RWPE1 (cell line): ENCODE data around the gene SRSF4.

Source experiments
- CTCF ChIA-PET: fragments of 350-600 bp; sonication (Branson Sonifier 250); formaldehyde crosslinking; extraction: SDS; loops from one replicate; lab custom pipeline; 2021; lab: Yijun Ruan, JAX
- POLR2A ChIA-PET: fragments of 400-600 bp; formaldehyde crosslinking; extraction: SDS; loops from one replicate; lab custom pipeline; 2020; ENCODE audit warnings: antibody characterized with exemption; ENCODE audit not compliant: low non-redundant PET; lab: Yijun Ruan, JAX
- DNase-seq: peaks from one replicate; pipeline ENCODE4 v3.0.0; 2012; ENCODE audit warnings: low spot score
- H3K27ac ChIP-seq: fragments of 450-650 bp; 2 replicates; pipeline ENCODE4 v1.5.1; 2017
- TF ChIP-seq, protein P1 (sequence below): fragments of 450-650 bp; conservative IDR thresholded peaks from 2 replicates; pipeline ENCODE4 v1.5.1; 2017; ENCODE audit warnings: low read depth, mild to moderate bottlenecking

Gene SRSF4

GRCh38 chr1:29121516-29121935 is 60.2 kb downstream of the SRSF4 start:
- TF ChIP-seq, protein P1, sequence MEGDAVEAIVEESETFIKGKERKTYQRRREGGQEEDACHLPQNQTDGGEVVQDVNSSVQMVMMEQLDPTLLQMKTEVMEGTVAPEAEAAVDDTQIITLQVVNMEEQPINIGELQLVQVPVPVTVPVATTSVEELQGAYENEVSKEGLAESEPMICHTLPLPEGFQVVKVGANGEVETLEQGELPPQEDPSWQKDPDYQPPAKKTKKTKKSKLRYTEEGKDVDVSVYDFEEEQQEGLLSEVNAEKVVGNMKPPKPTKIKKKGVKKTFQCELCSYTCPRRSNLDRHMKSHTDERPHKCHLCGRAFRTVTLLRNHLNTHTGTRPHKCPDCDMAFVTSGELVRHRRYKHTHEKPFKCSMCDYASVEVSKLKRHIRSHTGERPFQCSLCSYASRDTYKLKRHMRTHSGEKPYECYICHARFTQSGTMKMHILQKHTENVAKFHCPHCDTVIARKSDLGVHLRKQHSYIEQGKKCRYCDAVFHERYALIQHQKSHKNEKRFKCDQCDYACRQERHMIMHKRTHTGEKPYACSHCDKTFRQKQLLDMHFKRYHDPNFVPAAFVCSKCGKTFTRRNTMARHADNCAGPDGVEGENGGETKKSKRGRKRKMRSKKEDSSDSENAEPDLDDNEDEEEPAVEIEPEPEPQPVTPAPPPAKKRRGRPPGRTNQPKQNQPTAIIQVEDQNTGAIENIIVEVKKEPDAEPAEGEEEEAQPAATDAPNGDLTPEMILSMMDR = no peak
- CTCF ChIA-PET = interaction anchor here (0.6 to 1.2 kb wide), 3 partner anchors 12 to 337 kb away, joined by 3 to 6 read pairs (median 3); no protein-coding TSS in a partner anchor
- H3K27ac ChIP-seq = no peak overlapping the region
- no peak for DNase-seq
- POLR2A ChIA-PET = interaction anchor here (0.5 to 0.7 kb wide), 2 partner anchors 17 to 26 kb away, joined by 3 to 11 read pairs; no protein-coding TSS in a partner anchor

- ChIA-PET POLR2A (interaction anchor here (0.5 kb wide), 1 partner anchor 18 kb away, joined by 11 read pairs; no protein-coding TSS in a partner anchor), CTCF (no interaction called here)
- TF ChIP-seq, protein P1 = no peak
- DNase-seq = no peak
- no peak overlapping the region for H3K27ac ChIP-seq
Measured at GRCh38 chr1:29120947-29121485, 60.7 kb downstream of the SRSF4 start.

DNA sequence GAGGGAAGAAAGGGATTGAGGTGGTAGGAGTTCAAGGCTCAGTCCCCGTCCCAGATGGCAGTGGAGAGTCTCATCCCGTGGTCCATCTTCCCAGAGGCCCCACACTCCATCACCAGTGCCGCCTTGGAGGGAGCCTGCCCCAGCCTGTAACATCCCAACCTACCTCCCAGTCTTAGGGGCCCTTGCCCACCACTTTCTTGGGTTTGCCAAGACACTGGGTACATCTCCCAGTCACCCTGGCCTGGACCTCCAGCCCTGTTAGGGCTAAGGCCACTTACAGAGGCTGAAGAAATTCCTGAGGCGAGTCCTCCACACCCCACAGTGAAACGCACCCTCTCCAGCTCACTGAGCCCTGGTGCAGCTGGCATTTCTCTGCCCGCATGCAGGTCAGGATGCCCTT is 61.3 kb downstream of the SRSF4 start:
- POLR2A ChIA-PET = no interaction called here
- no peak for DNase-seq
- CTCF ChIA-PET = no interaction called here
- H3K27ac ChIP-seq = no peak overlapping the region
- TF ChIP-seq, protein P1 = no peak

DNA sequence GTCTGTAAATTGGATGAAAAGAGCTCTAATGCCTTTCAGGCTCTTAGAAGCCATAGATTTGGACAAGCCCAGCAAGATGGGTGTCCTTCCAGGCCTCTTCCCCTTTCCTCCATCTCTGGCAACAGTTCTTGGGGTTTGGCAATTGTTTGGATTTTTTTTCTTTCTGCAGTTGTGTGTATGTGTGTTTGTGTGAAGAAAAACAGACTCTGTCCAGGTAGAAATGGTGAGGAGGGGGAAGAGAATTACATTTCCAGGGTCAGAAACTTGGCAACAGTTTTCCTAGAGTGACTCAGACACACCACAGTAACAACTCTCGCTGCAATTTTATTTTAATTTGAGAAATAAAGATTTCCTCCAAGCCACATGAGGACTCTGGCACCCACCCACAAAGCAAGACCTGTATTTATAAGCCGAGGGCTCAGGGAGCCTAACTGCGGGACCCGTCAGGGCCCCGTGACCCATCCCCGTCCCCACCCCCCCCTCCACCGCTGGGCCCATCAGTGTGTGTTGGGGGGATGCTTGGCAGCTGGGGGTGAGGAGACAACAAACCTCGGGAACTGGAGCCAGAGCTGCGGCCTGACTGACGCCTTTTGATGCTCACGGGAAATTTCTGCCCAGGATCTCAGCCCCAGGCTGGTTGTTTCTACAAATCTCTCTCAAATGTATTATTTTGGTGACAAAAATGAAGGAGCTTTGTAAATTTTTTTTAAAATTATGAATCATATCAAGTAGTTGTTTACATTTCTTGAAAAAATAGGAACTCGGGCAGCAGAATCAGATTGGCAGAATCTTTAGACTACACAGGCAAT is 62.4 kb downstream of the SRSF4 start:
- ChIA-PET POLR2A (interaction anchor here (0.5 kb wide), 1 partner anchor 10 kb away, joined by 3 read pairs; no protein-coding TSS in a partner anchor), CTCF (interaction anchor here (0.9 kb wide), 2 partner anchors 19 to 228 kb away, joined by 3 read pairs; no protein-coding TSS in a partner anchor)
- DNase-seq = no peak
- no peak overlapping the region for H3K27ac ChIP-seq
- TF ChIP-seq, protein P1 = no peak

DNA sequence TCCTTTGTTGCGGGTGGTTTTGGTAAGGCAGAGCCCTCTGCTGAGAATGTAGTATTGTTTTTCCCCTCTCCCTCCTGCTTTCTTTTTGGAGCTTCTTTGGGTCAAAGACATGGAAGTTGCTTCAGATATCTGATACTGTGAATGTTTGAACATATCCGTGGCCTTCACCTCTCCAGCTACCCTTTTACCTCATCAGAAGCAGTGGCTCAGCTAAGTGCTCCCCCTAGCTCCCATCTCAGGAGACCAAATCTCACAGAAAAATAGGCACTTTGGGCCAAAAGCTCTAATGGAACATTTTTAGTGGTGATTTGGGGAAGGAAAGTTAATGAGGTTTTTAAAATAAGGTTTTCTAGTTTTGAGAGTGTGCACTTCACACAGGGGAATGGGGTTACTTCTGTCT is 64.3 kb downstream of the SRSF4 start:
- DNase-seq = no peak
- ChIA-PET POLR2A (no interaction called here), CTCF (interaction anchor here (0.6 kb wide), 1 partner anchor 71 kb away, joined by 5 read pairs; no protein-coding TSS in a partner anchor)
- H3K27ac ChIP-seq = no peak overlapping the region
- TF ChIP-seq, protein P1 = no peak

DNA sequence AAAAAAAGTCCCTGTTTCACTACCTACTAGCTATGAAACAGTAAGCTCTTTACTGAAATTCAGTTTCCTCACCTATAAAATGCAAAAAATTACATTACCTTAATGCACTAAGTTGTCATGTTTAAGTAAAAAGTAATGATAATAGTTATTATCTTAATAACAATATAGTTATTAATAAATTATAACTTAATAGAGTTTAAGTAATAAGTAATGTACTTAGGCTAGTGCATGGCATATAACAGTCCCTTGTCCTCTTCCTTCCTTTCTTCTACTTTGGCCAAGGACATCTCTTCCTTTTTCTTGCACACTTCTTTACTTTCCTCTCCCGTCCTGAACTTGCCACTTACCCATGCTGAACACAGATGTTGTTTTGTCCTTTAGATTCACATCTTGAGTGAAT is 67.0 kb downstream of the SRSF4 start:
- DNase-seq = no peak
- no peak overlapping the region for H3K27ac ChIP-seq
- CTCF ChIA-PET = interaction anchor here (0.9 kb wide), 1 partner anchor 233 kb away, joined by 3 read pairs; no protein-coding TSS in a partner anchor
- POLR2A ChIA-PET = interaction anchor here (0.7 kb wide), 1 partner anchor 9 kb away, joined by 4 read pairs; the partner anchor contains the start of gene TMEM200B
- TF ChIP-seq, protein P1 = no peak
